Stromal cell of bone marrow (primary cell): ENCODE data around the gene DZANK1.
"Not testable (repeated sequence)": the region's sequence is repeated elsewhere in the genome, so short reads cannot be mapped to it uniquely, and the experiment has no call there.

Source experiments
- DNase-seq: peaks from one replicate; pipeline ENCODE4 v3.0.0-alpha.2; 2012; ENCODE audit warnings: low read depth

Gene DZANK1

GRCh38 chr20:18377896-18378481, 88.8 kb downstream of the DZANK1 start:
- DNase-seq, result no peak

- DNase-seq, result not testable (repeated sequence)
These were observed 91.3 kb downstream of the DZANK1 start for GRCh38 chr20:18375551-18375950.

GRCh38 chr20:18372296-18372695, 94.5 kb downstream of the DZANK1 start:
- DNase-seq, result no peak

GRCh38 chr20:18364768-18365167, 102.1 kb downstream of the DZANK1 start:
- no peak for DNase-seq

GRCh38 chr20:18363708-18364107, 103.1 kb downstream of the DZANK1 start:
- DNase-seq, result no peak

GRCh38 chr20:18362916-18363315, 103.9 kb downstream of the DZANK1 start:
- DNase-seq, result no peak

- no peak for DNase-seq
These were observed 105.2 kb downstream of the DZANK1 start for GRCh38 chr20:18361678-18362077.

GRCh38 chr20:18360635-18361034, 106.2 kb downstream of the DZANK1 start:
- DNase-seq, result no peak

GRCh38 chr20:18359854-18360253, 107.0 kb downstream of the DZANK1 start:
- DNase-seq, result no peak

GRCh38 chr20:18349749-18350148, 117.1 kb downstream of the DZANK1 start:
- DNase-seq, result not testable (repeated sequence)
